ENCODE data around the gene FYN. TPM values are rescaled to one million over a fixed set of nuclear protein-coding genes. Genes with fewer than 3 reads are reported as not detected.

The FYN gene
- polyA plus RNA-seq, 1 donor (not counting 4 experiments of a cell fraction or from before 2014, with no cell fraction given), result 24.7 TPM

DNA sequence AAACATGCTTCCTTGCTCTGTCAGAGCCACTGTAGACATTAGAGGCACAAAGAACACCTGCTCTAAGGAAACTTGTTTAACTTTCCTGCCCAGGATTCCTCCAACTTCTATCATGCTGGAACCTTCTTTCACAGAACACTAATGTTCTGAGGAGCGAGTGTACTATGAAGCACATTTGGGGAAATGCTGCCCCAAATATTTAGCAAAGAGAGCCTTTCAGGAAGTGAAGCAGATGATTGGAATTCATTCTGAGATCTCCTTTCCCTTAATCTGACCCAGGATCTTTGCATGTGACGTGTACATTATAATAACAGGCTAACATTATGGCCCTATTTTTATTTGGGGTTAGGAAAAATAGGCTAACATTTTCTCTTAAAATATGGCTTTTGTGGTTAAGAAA lies 21.0 kb upstream of the FYN start:
- Histone ChIP-seq H2AFZ (ENCODE audit: control insufficient read depth, low read length) (peak overlapping the region; percentile 77), H3K4me1 (ENCODE audit: control insufficient read depth, extremely low read depth, insufficient read depth, low read length) (peaks cover 8% of the 10 kb centered on the region), H3K79me2 (ENCODE audit: control insufficient read depth, insufficient read depth, low read length) (no peaks in the 10 kb centered on the region), H3K9me3 (ENCODE audit: control insufficient read depth, low read depth, low read length) (no peaks in the 10 kb centered on the region), H3K36me3 (ENCODE audit: control insufficient read depth in 2 of 2, extremely low read depth in 1 of 2, insufficient read depth in 2 of 2, low read length in 2 of 2) (no peaks in the 10 kb centered on the region), H3K4me2 (ENCODE audit: control insufficient read depth, extremely low read depth, insufficient read depth, low read depth, low read length) (no peak overlapping the region), H3K9ac (ENCODE audit: control insufficient read depth, extremely low read depth, insufficient read depth, low read length) (no peak overlapping the region), H3K27ac (ENCODE audit: control insufficient read depth, insufficient read depth, low read length) (no peak overlapping the region), H4K20me1 (ENCODE audit: control insufficient read depth, extremely low read depth, insufficient read depth, low read length) (no peaks in the 10 kb centered on the region), H3K4me3 (ENCODE audit: control insufficient read depth in 2 of 3, extremely low read depth in 1 of 3, insufficient read depth in 2 of 3, low read depth in 1 of 3, low read length in 3 of 3) (no peak overlapping the region), H3K27me3 (ENCODE audit: control insufficient read depth, extremely low read depth, insufficient read depth, low read length) (no peaks in the 10 kb centered on the region), H3K9me1 (ENCODE audit: control insufficient read depth, extremely low read depth, insufficient read depth, low read length) (no peaks in the 10 kb centered on the region)
- DNase-seq (ENCODE audit: low read depth, low spot score) (no peak), FAIRE-seq (peak; percentile 29)
- dilution Hi-C loops (cut with MboI; ENCODE audit: extremely low pct_ligation_motif_present, low sequenced_read_pairs), result no loop called here
- TF ChIP-seq, protein P1, sequence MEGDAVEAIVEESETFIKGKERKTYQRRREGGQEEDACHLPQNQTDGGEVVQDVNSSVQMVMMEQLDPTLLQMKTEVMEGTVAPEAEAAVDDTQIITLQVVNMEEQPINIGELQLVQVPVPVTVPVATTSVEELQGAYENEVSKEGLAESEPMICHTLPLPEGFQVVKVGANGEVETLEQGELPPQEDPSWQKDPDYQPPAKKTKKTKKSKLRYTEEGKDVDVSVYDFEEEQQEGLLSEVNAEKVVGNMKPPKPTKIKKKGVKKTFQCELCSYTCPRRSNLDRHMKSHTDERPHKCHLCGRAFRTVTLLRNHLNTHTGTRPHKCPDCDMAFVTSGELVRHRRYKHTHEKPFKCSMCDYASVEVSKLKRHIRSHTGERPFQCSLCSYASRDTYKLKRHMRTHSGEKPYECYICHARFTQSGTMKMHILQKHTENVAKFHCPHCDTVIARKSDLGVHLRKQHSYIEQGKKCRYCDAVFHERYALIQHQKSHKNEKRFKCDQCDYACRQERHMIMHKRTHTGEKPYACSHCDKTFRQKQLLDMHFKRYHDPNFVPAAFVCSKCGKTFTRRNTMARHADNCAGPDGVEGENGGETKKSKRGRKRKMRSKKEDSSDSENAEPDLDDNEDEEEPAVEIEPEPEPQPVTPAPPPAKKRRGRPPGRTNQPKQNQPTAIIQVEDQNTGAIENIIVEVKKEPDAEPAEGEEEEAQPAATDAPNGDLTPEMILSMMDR (optimal IDR thresholded peaks at IDR 0.05 in 1 of 3, IDR thresholded peaks at IDR 0.05 in 1 of 3, conservative IDR thresholded peaks at IDR 0.05 in 1 of 3; ENCODE audit: extremely low read depth in 1 of 3, insufficient read depth in 2 of 3, low read length in 3 of 3), result no peak
- no peak for TF ChIP-seq EZH2 (IDR thresholded peaks at IDR 0.05; ENCODE audit: low read length)

DNA sequence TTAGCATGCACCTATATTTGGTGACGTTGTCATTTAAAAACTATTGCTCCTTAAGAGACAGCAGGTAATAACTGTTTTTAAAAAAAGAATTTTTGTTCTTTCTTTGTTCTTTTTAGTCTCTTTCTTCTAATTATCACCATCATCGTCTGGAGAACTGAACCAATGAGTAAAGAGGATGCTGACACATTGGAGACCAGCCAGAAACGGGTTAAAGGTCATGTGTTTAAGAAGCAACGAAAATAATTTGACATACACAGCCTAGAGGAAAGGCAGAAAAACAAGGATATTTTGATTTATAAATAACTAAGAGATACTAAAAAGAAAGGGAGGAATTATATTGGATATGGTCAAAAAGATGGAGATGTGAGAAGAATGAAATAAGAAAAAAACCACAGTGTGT lies 19.2 kb upstream of the FYN start:
- H3K4me2 ChIP-seq (ENCODE audit: control insufficient read depth, extremely low read depth, insufficient read depth, low read depth, low read length), result no peak overlapping the region
- no peak for TF ChIP-seq EZH2 (IDR thresholded peaks at IDR 0.05; ENCODE audit: low read length)
- TF ChIP-seq, protein P1 (optimal IDR thresholded peaks at IDR 0.05 in 1 of 3, IDR thresholded peaks at IDR 0.05 in 1 of 3, conservative IDR thresholded peaks at IDR 0.05 in 1 of 3; ENCODE audit: extremely low read depth in 1 of 3, insufficient read depth in 2 of 3, low read length in 3 of 3), result no peak

More for the DNA sequence above, 19.2 kb upstream of the FYN start:
- no peak overlapping the region for H2AFZ ChIP-seq (ENCODE audit: control insufficient read depth, low read length)
- dilution Hi-C loops (cut with MboI; ENCODE audit: extremely low pct_ligation_motif_present, low sequenced_read_pairs), result no loop called here
- H3K9ac ChIP-seq (ENCODE audit: control insufficient read depth, extremely low read depth, insufficient read depth, low read length), result no peak overlapping the region
- FAIRE-seq (no peak), DNase-seq (ENCODE audit: low read depth, low spot score) (no peak)
- no peaks in the 10 kb centered on the region for H3K79me2 ChIP-seq (ENCODE audit: control insufficient read depth, insufficient read depth, low read length)
- H3K36me3 ChIP-seq (ENCODE audit: control insufficient read depth in 2 of 2, extremely low read depth in 1 of 2, insufficient read depth in 2 of 2, low read length in 2 of 2), result no peaks in the 10 kb centered on the region
- H4K20me1 ChIP-seq (ENCODE audit: control insufficient read depth, extremely low read depth, insufficient read depth, low read length), result no peaks in the 10 kb centered on the region
- no peak overlapping the region for H3K4me3 ChIP-seq (ENCODE audit: control insufficient read depth in 2 of 3, extremely low read depth in 1 of 3, insufficient read depth in 2 of 3, low read depth in 1 of 3, low read length in 3 of 3)
- no peaks in the 10 kb centered on the region for H3K9me3 ChIP-seq (ENCODE audit: control insufficient read depth, low read depth, low read length)
- no peaks in the 10 kb centered on the region for H3K27me3 ChIP-seq (ENCODE audit: control insufficient read depth, extremely low read depth, insufficient read depth, low read length)
- H3K4me1 ChIP-seq (ENCODE audit: control insufficient read depth, extremely low read depth, insufficient read depth, low read length), result peaks cover 8% of the 10 kb centered on the region
- H3K9me1 ChIP-seq (ENCODE audit: control insufficient read depth, extremely low read depth, insufficient read depth, low read length), result no peaks in the 10 kb centered on the region
- no peak overlapping the region for H3K27ac ChIP-seq (ENCODE audit: control insufficient read depth, insufficient read depth, low read length)
